Neural cell (in vitro differentiated cells): ENCODE results near the gene CPAMD8. TPM values are rescaled to one million over a fixed set of nuclear protein-coding genes. Genes with fewer than 3 reads are reported as not detected.

Experiments used
- H2AFZ ChIP-seq: fragments of 200-600, 300-800 bp; sonication (generic), shearing (Covaris generic); 2 replicates; pipeline ENCODE4 v1.6.0; 2014; ENCODE audit warnings: low read depth, mild to moderate bottlenecking, antibody characterized with exemption, low read length, moderate library complexity
- H3F3A ChIP-seq: fragments of 200-600 bp; shearing (Covaris generic); 2 replicates; pipeline ENCODE4 v1.6.1; 2016; ENCODE audit warnings: mild to moderate bottlenecking, moderate library complexity, mixed read lengths, antibody characterized with exemption, low read length; ENCODE audit not compliant: insufficient read depth, poor library complexity, severe bottlenecking
- H3K27ac ChIP-seq: fragments of 200-600, 300-800 bp; sonication (generic), shearing (Covaris generic); 2 replicates; pipeline ENCODE4 v1.5.1; 2014; ENCODE audit warnings: mild to moderate bottlenecking, low read length, moderate library complexity
- H3K27me3 ChIP-seq: fragments of 300-800, 200-600 bp; sonication (generic), shearing (Covaris generic); 2 replicates; pipeline ENCODE4 v1.6.0; 2014; ENCODE audit warnings: mild to moderate bottlenecking, low read depth, low read length, moderate library complexity; ENCODE audit not compliant: insufficient read depth
- H3K36me3 ChIP-seq: fragments of 300-800, 200-600 bp; sonication (generic), shearing (Covaris generic); 2 replicates; pipeline ENCODE4 v1.5.1; 2014; ENCODE audit warnings: mild to moderate bottlenecking, antibody characterized with exemption, low read length, moderate library complexity; ENCODE audit not compliant: insufficient read depth
- H3K4me2 ChIP-seq: fragments of 300-800, 200-600 bp; sonication (generic), shearing (Covaris generic); 2 replicates; pipeline ENCODE4 v1.6.0; 2014; ENCODE audit warnings: mild to moderate bottlenecking, low read length
- H3K4me3 ChIP-seq: fragments of 300-800, 200-600 bp; sonication (generic), shearing (Covaris generic); 2 replicates; pipeline ENCODE4 v1.5.1; 2014; ENCODE audit warnings: mild to moderate bottlenecking, low read length, moderate library complexity
- H3K79me2 ChIP-seq: fragments of 200-600 bp; shearing (Covaris generic); replicated peaks from 2 replicates; pipeline ENCODE4 v1.6.0; 2014; ENCODE audit warnings: mild to moderate bottlenecking, low read length, moderate library complexity; ENCODE audit not compliant: insufficient read depth
- H3K9ac ChIP-seq: fragments of 300-800, 200-600 bp; sonication (generic), shearing (Covaris generic); 2 replicates; pipeline ENCODE4 v1.6.1; 2016; ENCODE audit warnings: mild to moderate bottlenecking, low read length, mixed read lengths
- H3K9me2 ChIP-seq: fragments of 200-600 bp; shearing (Covaris generic); 2 replicates; pipeline ENCODE4 v1.6.1; 2016; ENCODE audit warnings: mild to moderate bottlenecking, low read length, mixed read lengths; ENCODE audit not compliant: insufficient read depth
- H3K9me3 ChIP-seq: fragments of 200-600, 300-800 bp; sonication (generic), shearing (Covaris generic); 2 replicates; pipeline ENCODE4 v1.6.1; 2016; ENCODE audit warnings: mild to moderate bottlenecking, mixed run types, low read length, moderate library complexity, mixed read lengths
- H4K20me1 ChIP-seq: fragments of 200-600 bp; shearing (Covaris generic); 2 replicates; pipeline ENCODE4 v1.6.1; 2016; ENCODE audit warnings: mild to moderate bottlenecking, mixed run types; ENCODE audit not compliant: insufficient read depth
- CTCF ChIP-seq: fragments of 450-650 bp; IDR thresholded peaks from 2 replicates; pipeline ENCODE4 v1.5.1; 2014; ENCODE audit warnings: antibody characterized with exemption, mild to moderate bottlenecking, moderate library complexity; ENCODE audit not compliant: poor library complexity, severe bottlenecking
- EP300 ChIP-seq: fragments of 450-650 bp; conservative IDR thresholded peaks from 2 replicates; pipeline ENCODE4 v1.6.1; 2014; ENCODE audit warnings: antibody characterized with exemption, mild to moderate bottlenecking, moderate library complexity; ENCODE audit not compliant: poor library complexity, severe bottlenecking
- EZH2 ChIP-seq: fragments of 200-600, 300-800 bp; shearing (Covaris generic), sonication (generic); IDR thresholded peaks from 2 replicates; pipeline ENCODE4 v1.6.1; 2014; ENCODE audit warnings: antibody characterized with exemption, low read length, borderline replicate concordance, mild to moderate bottlenecking; ENCODE audit not compliant: insufficient read depth, poor library complexity, severe bottlenecking
- MXI1 ChIP-seq: fragments of 450-650 bp; conservative IDR thresholded peaks from 2 replicates; pipeline ENCODE4 v1.6.1; 2014; ENCODE audit warnings: antibody characterized with exemption, mild to moderate bottlenecking; ENCODE audit not compliant: poor library complexity, severe bottlenecking
- POLR2AphosphoS5 ChIP-seq: IDR thresholded peaks from 2 replicates; pipeline ENCODE4 v1.6.1; 2012
- TAF1 ChIP-seq: IDR thresholded peaks from 2 replicates; pipeline ENCODE4 v1.6.1; 2012; ENCODE audit warnings: low read depth
- polyA plus RNA-seq: library from polyadenylated mRNA; depleted of rRNA; stranded (reverse); fragments of >200 nt; gene quantifications from 2 replicates; pipeline ENCODE4 v1.2.3, GENCODE V29; 2014

The CPAMD8 gene
- polyA plus RNA-seq, 1 donor from 2014 or later: 1.9 TPM

DNA sequence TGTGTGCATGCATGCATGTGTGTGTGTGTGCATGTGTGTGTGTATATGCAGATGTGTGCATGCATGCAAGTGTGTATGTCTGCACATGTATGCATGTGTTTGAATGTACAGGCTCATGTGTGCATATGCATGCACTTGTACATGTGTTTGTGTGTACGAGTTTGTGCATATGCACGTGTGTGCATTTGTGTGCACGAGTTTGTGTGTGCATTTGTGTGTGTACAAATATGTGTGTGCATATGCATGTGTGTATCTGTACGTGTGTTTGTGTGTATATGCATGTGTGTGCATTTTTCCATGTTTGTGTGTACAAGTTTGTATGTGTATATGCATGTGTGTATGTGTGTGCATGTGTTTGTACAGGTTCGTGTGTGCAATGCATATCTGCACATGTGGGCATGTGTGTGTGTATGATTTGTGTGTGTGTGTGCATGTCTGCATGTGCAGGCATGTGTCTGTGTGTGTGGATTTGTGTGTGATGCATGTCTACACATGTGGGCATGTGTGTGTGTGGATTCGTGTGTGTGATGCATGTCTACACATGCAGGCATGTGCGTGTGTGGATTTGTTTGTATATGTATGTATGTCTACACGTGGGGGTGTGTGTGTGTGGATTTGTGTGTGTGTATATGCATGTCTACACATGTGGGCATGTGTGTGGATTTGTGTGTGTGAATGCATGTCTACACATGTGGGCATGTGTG, 80.7 kb downstream of the CPAMD8 start:
- H3K9me3 ChIP-seq: no peaks in the 10 kb centered on the region
- no peaks in the 10 kb centered on the region for H4K20me1 ChIP-seq
- no peaks in the 10 kb centered on the region for H3K27me3 ChIP-seq
- no peak overlapping the region for H3K9ac ChIP-seq
- H3K79me2 ChIP-seq: no peaks in the 10 kb centered on the region
- H3K4me2 ChIP-seq: no peak overlapping the region
- H2AFZ ChIP-seq: no peak overlapping the region
- H3K4me3 ChIP-seq: no peak overlapping the region
- H3K9me2 ChIP-seq: no peaks in the 10 kb centered on the region
- no peaks in the 10 kb centered on the region for H3K36me3 ChIP-seq
- H3K27ac ChIP-seq: no peak overlapping the region
- no peaks in the 10 kb centered on the region for H3F3A ChIP-seq
- no peak for TF ChIP-seq EZH2
- TF ChIP-seq TAF1: no peak
- no peak for TF ChIP-seq CTCF
- no peak for TF ChIP-seq MXI1
- no peak for TF ChIP-seq POLR2AphosphoS5

- Histone ChIP-seq H2AFZ (no peak overlapping the region), H3K79me2 (no peaks in the 10 kb centered on the region), H3K27ac (no peak overlapping the region), H3K9me2 (no peaks in the 10 kb centered on the region), H3F3A (no peaks in the 10 kb centered on the region), H3K9ac (no peak overlapping the region), H3K27me3 (no peaks in the 10 kb centered on the region), H3K4me2 (no peak overlapping the region), H4K20me1 (no peaks in the 10 kb centered on the region), H3K4me3 (no peak overlapping the region), H3K9me3 (no peaks in the 10 kb centered on the region), H3K36me3 (no peaks in the 10 kb centered on the region)
- TF ChIP-seq TAF1 (no peak), EZH2 (no peak), EP300 (no peak)
Observed at GRCh38 chr19:16945364-16945714, 81.3 kb downstream of the CPAMD8 start.

DNA sequence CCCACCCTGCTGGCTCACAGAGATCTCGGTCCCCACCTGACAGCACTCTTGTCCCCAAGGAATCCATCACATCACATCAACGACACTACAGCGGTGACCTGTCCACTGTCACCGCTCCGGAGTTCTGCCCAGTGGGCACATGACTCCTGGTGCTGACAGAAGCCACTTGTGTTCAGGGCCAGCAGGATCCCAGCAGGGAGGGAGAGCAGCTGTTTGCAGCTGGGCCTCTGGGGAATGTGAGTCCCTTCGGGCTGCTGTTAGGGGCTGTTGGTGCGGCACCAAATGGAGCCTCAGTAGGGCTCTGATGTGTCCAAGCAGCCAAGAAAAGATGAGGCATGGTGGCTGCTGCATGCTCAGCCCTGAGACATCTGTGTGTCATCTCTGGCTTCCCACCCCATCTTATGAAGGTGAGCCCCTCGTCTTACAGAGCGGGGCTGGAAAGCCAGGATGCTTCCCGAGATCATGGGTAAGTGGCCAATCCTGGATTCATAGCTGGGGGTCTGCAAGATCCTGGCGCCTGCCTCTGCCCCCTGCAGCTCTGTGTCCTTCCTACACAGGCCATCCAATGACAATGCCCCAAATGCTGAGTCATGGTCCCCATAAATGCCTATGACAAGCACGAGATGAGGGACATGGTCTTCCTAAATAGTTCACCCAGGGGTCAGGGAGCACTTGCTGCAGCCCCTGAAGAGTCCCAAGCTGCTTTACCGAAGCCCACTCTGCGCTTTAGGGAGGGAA, 81.8 kb downstream of the CPAMD8 start:
- no peaks in the 10 kb centered on the region for H4K20me1 ChIP-seq
- H3K9me3 ChIP-seq: no peaks in the 10 kb centered on the region
- H3K4me2 ChIP-seq: no peak overlapping the region
- H3K27ac ChIP-seq: no peak overlapping the region
- H3K9ac ChIP-seq: no peak overlapping the region
- H3F3A ChIP-seq: no peaks in the 10 kb centered on the region
- H3K4me3 ChIP-seq: no peak overlapping the region
- H3K79me2 ChIP-seq: no peaks in the 10 kb centered on the region
- no peak for TF ChIP-seq CTCF
- no peaks in the 10 kb centered on the region for H3K9me2 ChIP-seq
- H3K36me3 ChIP-seq: no peaks in the 10 kb centered on the region
- H3K27me3 ChIP-seq: no peaks in the 10 kb centered on the region
- no peak overlapping the region for H2AFZ ChIP-seq
